Skin of body (tissue), 2 donors: ENCODE measurements around the gene GDPD2. TPM values are rescaled to one million over a fixed set of nuclear protein-coding genes. Genes with fewer than 3 reads are reported as not detected.
"Not testable (repeated sequence)": the region's sequence is repeated elsewhere in the genome, so short reads cannot be mapped to it uniquely, and the experiment has no call there.

Experiments used
- DNase-seq: peaks from one replicate; lab custom pipeline; 2025; lab: John Stamatoyannopoulos, UW
- total RNA-seq: library from RNA; depleted of rRNA; stranded (reverse); fragments of >200 nt; gene quantifications from one replicate; pipeline ENCODE4 v1.2.3, GENCODE V29; 2014

The GDPD2 gene, protein sequence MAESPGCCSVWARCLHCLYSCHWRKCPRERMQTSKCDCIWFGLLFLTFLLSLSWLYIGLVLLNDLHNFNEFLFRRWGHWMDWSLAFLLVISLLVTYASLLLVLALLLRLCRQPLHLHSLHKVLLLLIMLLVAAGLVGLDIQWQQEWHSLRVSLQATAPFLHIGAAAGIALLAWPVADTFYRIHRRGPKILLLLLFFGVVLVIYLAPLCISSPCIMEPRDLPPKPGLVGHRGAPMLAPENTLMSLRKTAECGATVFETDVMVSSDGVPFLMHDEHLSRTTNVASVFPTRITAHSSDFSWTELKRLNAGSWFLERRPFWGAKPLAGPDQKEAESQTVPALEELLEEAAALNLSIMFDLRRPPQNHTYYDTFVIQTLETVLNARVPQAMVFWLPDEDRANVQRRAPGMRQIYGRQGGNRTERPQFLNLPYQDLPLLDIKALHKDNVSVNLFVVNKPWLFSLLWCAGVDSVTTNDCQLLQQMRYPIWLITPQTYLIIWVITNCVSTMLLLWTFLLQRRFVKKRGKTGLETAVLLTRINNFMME
- total RNA-seq = 0.30 TPM

GRCh38 chrX:70422851-70423341 lies at the start of gene GDPD2:
TSS of gene GDPD2 (plus strand) at chrX:70423314. CDS start at chrX:70424985, 1,671 bp downstream.
- no peak for DNase-seq

DNA sequence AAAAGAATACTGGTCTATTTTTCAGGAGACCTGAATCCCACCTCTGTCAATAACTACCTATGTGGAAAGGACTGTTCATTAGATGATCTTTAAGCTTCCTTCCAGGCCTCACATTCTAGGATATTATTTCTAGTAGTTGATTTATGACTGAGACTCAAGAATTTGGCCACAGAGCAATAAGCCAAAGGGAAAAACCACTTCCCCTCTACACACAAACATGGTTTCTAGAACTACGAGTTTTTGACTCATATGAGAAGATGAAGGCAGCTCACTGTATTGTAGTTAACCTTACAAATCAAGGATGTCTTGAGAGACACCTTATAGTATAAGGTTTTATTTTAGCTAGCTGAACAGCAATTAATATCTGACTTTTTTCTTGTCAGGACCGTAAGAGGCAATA lies 36.9 kb upstream of the GDPD2 start:
- no peak for DNase-seq

DNA sequence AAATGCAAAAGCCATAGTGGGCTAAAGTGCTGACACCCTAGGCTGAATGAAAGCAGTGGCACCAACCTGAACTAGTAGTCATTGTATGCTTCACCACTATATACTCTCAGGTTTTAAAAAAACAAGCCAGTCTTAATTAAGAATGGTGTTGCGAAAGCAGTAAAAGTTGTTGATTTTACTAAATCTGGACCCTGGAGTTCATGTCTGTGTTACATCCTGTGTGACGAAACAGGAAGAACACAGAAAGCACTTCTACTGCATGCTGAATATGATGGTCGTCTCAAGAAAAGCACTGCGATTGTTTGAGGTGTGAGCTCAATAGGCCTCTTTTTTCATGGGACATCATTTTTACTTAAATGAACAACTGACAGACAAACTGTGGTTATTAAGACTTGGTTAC lies 24.2 kb upstream of the GDPD2 start:
- DNase-seq = no peak

GRCh38 chrX:70400181-70400580 lies 22.9 kb upstream of the GDPD2 start:
- not testable (repeated sequence) for DNase-seq

DNA sequence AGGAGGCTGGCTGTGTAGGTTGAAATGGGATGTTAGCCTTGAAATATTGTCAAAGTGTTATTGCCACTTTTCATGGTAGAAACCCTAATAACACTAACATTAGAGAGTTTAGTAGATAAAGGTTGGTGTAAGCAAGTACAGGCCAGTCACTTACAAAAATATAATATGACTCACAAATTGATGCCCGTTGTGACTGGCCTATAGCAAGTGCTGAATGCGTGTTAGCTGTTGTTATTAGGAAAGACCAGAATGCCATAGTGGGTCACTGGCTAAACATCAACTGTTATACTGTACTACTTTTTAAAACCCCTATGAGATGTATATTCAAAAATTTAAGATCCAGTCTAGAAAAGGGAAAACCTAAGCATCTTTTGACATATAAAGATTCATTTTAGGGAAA lies 20.4 kb upstream of the GDPD2 start:
- DNase-seq = no peak

GRCh38 chrX:70405003-70405402 lies 18.1 kb upstream of the GDPD2 start:
- DNase-seq = no peak

DNA sequence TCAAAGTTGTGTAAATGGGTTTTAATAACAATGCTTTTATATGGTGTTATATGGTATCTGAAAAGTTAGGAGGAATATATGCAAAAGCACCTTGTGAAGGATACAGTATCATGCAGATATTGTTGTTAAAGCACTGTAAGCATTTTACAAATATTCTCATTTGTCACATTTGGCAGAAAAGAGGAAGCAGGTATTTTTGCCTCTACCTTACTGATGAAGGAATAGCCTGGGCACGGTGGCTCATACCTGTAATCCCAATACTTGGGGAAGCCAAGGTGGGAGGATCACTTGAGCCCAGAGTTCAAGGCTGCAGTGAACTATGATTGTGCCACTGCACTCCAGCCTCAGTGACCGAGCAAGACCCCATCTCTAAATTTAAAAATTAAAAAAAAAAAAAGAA lies 12.2 kb upstream of the GDPD2 start:
- DNase-seq = no peak

DNA sequence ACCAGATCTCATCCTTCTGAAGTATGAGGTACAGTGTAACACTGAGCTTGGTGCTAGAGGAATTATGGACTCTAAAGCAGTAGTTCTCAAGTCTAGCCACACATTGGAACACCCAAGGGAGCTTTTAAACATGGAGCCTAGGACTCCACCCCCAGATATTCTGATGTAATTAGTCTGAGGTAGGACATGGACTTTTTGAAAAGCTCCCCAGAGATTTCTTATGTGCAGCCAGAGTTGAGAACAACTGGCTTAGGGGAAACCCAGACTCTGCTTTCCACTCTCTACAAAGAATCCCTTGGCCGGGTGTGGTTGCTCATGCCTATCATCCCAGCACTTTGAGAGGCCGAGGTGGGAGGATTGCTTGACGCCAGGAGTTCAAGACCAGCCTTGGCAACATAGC lies 11.6 kb upstream of the GDPD2 start:
- no peak for DNase-seq

- DNase-seq = no peak
Measured at GRCh38 chrX:70421618-70422017, 1.5 kb upstream of the GDPD2 start.

- DNase-seq = no peak
Measured at GRCh38 chrX:70423936-70424675, 992 bp downstream of the GDPD2 start.

DNA sequence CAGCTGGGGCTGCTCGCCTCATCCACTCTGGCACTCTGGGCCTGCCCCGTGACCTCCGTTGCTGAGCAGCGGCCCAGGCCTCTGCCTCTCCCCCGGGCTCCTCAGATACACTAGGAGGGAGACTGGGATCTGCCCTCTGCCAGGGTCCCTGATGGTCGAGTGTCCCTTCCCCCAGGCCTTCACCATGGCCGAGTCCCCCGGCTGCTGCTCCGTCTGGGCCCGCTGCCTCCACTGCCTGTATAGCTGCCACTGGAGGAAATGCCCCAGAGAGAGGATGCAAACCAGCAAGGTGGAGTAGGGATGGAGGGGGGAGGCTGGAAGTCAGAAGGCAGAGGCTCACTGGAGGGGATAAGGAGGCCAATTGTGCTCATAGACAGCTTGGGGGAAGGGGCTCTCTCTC lies 1.7 kb downstream of the GDPD2 start:
- no peak for DNase-seq

DNA sequence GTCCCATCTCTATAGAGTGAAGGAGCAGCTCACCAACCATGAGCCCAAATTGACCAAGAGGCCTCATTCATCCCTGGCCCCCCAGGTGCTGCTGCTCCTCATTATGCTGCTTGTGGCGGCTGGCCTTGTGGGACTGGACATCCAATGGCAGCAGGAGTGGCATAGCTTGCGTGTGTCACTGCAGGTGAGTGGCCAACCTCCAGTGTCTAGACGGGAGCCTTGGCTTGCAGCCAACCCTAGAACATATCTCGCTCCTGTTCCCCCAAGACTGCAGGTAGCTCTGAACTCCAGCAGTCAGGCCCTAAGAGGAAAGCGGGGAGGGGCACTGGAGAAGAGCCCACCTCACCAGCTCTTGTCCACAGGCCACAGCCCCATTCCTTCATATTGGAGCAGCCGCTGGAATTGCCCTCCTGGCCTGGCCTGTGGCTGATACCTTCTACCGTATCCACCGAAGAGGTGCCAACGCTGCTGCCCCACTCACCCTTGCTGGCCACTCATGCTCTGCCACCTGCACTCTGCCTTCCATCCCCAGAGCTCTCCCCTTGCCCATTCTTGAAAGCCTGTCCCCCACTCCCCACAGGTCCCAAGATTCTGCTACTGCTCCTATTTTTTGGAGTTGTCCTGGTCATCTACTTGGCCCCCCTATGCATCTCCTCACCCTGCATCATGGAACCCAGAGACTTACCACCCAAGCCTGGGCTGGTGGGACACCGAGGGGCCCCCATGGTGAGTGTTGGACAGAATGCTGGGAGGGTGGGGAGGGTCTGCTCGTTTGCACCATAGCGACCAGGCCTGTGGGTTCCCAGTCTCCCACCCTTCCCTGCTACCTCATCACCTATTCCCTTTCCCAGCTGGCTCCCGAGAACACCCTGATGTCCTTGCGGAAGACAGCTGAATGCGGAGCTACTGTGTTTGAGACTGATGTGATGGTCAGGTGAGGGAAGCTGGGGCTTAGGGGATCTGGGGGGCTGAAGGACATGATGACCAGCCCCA lies 3.5 kb downstream of the GDPD2 start:
- no peak for DNase-seq

DNA sequence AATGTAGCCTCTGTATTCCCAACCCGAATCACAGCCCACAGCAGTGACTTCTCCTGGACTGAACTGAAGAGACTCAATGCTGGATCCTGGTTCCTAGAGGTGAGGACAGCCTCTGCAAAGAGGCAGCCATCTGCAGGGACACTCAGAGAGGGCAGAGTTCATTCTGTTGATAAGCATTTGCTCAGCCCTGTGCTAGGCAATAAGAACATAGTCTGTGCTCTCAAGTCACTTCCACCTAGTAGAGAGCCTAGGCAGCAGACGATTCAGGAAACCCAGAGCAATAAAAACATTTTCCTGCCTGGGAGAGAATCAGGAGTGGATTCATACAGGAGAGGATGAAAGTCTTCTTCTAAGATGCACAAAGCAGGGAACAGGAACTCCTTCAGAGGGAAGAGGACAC lies 4.3 kb downstream of the GDPD2 start:
- DNase-seq = no peak

GRCh38 chrX:70429759-70430158 lies 6.6 kb downstream of the GDPD2 start:
- DNase-seq = no peak

GRCh38 chrX:70432936-70433847 lies 10.1 kb downstream of the GDPD2 start:
- DNase-seq = no peak

- peak; percentile 35 for DNase-seq
Measured at GRCh38 chrX:70433848-70434351, 10.8 kb downstream of the GDPD2 start.

- DNase-seq = peak; percentile 36
Measured at GRCh38 chrX:70434352-70434866, 11.3 kb downstream of the GDPD2 start.

DNA sequence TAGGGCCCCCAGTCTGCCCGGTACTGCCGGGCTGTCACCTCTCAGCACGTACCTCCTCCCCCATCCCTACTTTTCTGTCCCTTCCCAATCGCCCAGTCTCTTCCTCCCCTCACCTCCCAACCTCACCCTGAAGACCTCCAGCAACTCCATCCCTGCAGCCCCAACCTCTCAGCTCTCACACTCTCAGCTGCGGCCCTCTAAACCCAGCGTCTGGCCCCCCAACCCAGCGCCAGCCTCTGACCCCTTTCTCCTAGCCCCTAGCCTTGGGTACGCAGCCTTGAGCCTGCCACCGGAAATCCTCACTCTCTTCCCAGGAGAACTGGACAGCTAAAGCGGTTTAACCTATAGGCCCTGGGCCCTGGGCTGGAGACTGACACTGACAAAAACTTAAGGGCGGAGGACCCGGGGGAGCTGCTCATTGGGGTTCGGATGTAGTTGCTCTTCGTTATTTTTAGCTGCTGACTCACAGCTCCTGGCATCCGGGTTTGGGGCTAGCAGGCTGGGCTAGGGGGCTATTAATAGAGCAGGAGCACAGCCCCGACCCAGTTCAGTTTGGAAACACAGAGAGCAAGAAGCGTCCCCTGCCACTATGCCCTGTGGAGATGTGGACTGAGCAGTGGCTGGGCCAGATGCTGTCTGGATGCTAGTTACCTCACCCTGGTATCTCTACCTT lies 11.9 kb downstream of the GDPD2 start:
- no peak for DNase-seq

GRCh38 chrX:70436343-70436742 lies 13.2 kb downstream of the GDPD2 start:
- no peak for DNase-seq
